Left ventricle myocardium superior (tissue), 1 donor: ENCODE data around the gene DHRS12. TPM values are rescaled to one million over a fixed set of nuclear protein-coding genes. Genes with fewer than 3 reads are reported as not detected.

Experiments used
- ATAC-seq: fragments of 200-7000 bp; cut with Tn5 transposase; one replicate; pipeline ENCODE4 v1.9.1; 2020; ENCODE audit warnings: mild to moderate bottlenecking, moderate library complexity
- DNase-seq: peaks from one replicate; pipeline ENCODE4 v3.0.0-alpha.2; 2020
- intact Hi-C: fragments of 100-400 bp; cut with micrococcal nuclease; formaldehyde crosslinking; loops from one replicate; pipeline ENCODE4 v1.11.0; 2022
- total RNA-seq: library from RNA; stranded (reverse); fragmentation: NEBNext Ultra II Directional; extraction: Animal tissue kit (Norgen Biotek cat#: 25700); gene quantifications from one replicate; pipeline ENCODE4 v1.2.1, GENCODE V29; 2021
- donor health status: DM: no; HTN: yes; CAD: no; lungs with severe emphysema.

Gene DHRS12
- total RNA-seq, 1 donor from 2014 or later, result 11.6 TPM

DNA sequence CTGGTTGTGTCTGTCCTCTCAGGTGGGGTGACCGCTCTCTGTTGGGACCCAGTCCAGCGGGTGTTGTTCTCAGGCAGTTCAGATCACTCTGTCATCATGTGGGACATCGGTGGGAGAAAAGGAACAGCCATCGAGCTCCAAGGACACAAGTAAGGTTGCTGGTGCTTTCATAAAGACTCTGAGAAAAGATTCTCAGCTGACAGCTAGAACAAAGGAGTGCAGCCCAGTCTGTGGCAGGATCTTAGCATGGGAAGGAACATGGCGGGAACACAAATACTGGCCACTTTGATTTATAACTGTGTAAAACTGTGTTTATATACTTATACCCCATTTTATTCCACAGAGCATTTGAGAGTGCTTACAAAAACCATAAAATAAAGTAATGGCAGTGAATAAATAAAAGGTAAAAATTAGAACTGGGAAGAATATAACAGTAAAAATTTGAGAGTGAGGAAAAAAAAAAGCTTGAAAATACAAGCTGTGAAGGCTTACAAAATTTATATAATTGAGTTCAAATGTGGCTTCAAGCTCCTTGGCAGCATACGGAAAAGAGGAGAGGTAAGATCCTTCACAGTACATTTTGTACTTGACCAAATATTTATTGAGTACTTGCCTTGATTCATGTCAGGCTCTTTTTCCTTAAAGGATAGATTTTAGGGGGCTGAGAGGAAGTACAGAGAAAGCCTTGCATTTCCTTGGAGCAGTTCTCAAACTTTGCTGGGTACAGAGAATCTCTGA lies 64.8 kb downstream of the DHRS12 start:
- DNase-seq, result no peak
- intact Hi-C loops, result loop anchor here (10.0 kb wide), 1 partner anchor 294 kb away; no protein-coding TSS in a partner anchor
- ATAC-seq, result peak; percentile 56

- no peak for DNase-seq
- intact Hi-C loops, result loop anchor here (10.0 kb wide), 1 partner anchor 294 kb away; no protein-coding TSS in a partner anchor
- no peak for ATAC-seq
Observed at GRCh38 chr13:51738226-51738905, 65.6 kb downstream of the DHRS12 start.

DNA sequence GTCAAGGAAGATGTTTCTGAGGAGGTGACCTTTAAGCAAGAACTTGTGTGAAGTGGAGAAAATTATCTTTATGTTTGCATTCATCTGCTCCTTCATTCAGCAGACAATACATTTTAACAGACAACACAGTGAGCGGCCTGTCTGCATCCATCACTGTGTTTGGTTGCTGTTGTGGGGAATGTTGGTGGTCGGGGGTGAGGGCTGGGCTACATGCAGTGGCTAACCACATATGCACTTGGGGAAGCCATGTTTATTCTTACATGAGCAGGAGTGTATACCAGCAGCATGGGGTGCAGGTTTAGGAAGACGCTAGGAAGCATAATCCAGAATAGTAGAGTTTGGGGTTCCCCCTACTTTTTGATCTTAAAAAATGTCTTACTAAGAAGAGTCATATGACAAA lies 66.4 kb downstream of the DHRS12 start:
- intact Hi-C loops, result loop anchor here (10.0 kb wide), 1 partner anchor 293 kb away; no protein-coding TSS in a partner anchor
- ATAC-seq, result no peak
- no peak for DNase-seq

DNA sequence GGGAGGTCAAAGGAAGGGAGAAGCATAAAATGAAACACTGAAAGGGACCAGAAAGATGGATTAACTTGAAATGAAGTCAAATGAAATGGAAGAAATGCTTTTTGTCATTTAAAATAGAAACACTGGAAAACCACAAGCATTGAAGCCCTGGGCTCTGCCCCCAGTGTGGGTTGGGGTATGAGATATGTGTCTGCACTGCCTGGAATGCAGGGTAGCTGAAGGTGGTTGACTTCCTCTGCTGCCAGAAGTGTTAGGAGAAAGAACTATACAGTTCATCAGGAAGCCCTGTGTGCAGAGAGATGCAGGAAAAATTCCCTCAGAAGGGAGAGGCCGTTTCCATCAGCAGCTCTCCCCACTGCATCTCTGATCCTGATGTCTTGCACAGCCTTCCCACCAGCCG lies 69.2 kb downstream of the DHRS12 start:
- ATAC-seq, result no peak
- no peak for DNase-seq
- intact Hi-C loops, result loop anchor here (10.0 kb wide), 1 partner anchor 290 kb away; no protein-coding TSS in a partner anchor

DNA sequence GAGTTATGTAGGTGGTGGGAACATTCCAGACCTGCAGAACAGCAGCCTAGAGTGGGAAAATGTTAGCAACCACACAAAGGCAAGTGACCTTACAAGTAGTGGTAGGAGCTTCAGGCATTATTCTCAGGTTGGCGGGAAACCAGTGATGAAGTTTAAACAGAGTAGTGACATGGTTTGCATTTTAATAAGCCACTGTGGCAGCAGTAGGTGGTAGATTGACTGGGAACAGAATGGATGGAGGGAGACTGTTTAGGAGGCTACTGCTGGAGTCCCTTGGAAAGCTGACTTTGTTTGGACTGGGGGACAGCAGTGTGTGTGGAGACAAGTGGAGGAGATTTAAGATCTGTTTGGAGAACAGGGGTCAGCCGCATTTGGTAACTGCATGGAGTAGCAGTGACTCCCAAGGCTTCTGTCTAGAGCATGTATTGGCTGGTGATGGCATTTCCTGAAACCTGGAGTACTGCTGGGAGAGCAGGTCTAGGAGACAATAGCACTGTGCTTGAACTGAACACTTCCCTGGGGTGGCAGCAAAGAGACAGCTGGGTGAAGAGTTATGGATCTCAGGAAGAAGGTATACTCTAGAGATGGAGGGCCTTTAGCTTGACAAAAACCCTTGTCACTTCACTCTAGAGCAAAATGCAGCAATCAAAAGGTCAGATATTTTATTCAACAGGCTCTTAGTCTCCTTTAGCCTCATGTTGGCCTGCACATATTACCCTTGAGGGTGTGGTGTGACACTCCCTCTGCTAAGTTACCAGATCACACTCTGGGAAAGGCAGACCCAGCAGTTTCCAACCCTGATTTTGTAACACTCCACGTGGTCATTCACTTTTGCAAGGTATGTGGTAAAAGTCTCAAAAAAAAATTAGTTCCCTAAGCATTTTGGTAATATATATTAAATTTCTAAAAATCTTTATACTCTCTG lies 70.3 kb downstream of the DHRS12 start:
- intact Hi-C loops, result loop anchor here (10.0 kb wide), 1 partner anchor 289 kb away; no protein-coding TSS in a partner anchor
- ATAC-seq, result peak; percentile 16
- DNase-seq, result no peak

DNA sequence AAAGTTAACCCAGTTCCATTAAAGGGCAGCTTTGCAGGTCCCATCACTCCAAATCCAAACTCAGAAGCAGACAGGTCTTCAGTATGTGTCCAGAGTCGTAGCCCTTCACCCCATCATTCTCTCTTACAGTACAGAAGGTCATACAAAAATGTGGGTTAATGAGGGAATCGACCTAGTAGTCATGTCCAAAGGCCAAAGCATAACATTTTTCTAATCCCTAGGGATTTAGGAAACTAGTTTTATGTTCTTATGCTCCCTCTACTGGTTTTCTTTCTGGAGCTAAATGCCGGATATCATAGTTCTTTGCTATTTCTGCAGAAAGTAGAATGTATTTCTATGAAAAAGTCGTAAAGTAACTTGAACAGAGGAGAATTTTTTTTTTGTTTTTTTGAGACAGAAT lies 72.2 kb downstream of the DHRS12 start:
- peak; percentile 31 for ATAC-seq
- no peak for DNase-seq
- intact Hi-C loops, result loop anchor here (10.0 kb wide), 1 partner anchor 287 kb away; no protein-coding TSS in a partner anchor

DNA sequence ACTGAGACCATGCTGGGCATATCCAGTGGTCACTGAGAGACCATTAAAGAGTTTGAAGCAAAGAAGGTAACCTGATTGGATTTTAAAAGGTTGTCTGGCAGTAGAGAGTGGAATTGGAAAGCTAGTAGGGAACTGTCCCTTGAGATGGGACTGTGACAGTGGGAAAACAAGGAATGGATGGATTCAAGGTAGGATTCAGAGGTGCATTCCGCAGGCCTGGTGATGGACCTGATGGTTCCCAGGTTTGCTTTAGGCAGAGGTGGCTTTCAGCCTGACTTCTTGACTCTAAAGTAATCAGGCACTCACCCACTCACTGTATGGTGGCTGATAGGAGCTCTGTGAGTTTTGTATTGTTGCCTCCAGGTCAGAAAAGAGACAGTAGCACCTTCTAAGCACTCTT lies 73.0 kb downstream of the DHRS12 start:
- ATAC-seq (no peak), DNase-seq (no peak)
- intact Hi-C loops, result loop anchor here (10.0 kb wide), 1 partner anchor 286 kb away; no protein-coding TSS in a partner anchor

DNA sequence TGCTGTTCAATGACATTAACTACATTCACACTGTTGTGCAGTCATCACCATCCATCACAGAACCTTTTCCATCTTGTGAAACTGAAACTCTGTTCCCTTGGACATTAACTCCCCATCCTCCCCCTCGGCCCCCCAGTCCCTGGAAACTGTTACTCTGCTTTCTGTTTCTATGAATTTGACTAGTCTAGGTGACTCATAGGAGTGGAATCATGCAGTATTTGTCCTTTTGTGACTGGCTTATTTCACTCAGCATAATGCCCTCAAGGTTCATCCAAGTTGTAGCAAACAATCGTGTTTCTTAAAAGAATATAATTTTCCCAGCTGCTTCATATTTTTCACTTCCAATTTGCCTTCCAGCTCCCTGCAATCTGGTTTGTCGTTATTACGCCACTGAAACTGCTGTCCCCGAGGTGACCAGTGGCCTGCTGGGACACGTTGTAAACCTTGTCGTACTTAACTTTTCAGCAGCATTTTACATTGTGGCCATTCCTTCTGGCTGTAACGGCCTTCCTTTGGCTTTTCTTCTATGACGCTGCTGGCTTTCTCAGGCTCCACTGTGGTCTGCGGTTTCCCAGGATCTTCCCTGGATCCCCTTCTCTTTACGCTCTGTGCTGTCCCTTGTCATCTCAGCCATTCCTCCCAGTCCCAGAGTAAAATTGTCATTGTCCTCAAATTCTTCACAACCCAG lies 74.0 kb downstream of the DHRS12 start:
- DNase-seq, result peak; percentile 41
- intact Hi-C loops, result loop anchor here (10.0 kb wide), 2 partner anchors 55 to 285 kb away; no protein-coding TSS in a partner anchor
- ATAC-seq, result peak; percentile 74

DNA sequence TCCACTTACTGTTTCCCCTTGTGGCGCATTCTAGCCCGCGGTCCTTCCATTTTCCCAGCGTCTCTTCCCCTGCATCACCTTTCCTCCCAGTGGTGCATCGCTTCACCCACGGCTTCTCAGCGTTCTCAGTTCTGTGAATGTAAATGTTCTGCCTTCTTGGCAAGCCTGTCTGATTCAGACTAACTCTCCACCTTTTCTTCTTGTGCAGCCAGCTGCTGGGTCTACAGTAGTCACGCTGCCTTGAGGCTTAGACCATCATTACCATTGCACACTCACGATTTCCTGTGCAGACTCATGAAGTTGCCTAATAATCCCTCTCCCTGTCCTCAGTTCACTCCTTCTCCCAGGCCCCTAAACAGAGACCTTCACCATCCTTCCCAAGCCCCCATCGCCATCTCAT lies 75.0 kb downstream of the DHRS12 start:
- intact Hi-C loops, result loop anchor here (10.0 kb wide), 1 partner anchor 54 kb away; no protein-coding TSS in a partner anchor
- DNase-seq (no peak), ATAC-seq (no peak)

- ATAC-seq, result no peak
Observed at GRCh38 chr13:51728275-51728673, 75.7 kb downstream of the DHRS12 start.

DNA sequence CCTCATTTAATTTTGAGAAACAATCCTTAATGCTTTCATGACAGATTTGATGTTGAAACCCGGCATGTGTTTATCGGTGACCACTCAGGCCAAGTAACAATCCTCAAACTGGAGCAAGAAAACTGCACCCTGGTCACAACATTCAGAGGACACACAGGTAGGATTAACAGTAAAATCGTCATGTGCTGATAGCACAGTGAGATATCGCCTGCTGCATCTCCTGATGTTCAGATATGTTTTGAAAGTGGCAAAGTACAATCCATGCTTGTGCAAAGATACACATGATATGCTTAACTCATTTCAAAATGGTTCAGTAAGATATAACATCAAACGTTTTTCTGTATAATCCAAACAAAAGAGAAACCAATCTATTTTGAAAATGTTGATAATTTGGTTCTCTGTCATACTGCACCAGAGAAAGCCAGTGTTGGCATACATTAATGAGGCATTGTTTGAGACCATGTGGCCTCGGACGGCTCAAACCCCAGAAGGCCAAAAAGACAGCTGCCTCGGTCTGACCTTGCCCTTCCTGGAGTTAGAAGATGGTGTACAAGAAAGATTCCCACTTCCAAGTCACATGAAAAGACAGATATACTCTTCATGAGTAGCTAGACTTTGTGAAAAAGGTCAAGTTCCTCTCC lies 76.2 kb downstream of the DHRS12 start:
- ATAC-seq, result no peak
- intact Hi-C loops, result loop anchor here (10.0 kb wide), 1 partner anchor 53 kb away; no protein-coding TSS in a partner anchor
- DNase-seq, result no peak

More at GRCh38 chr13:51728275-51728673, 75.7 kb downstream of the DHRS12 start:
- intact Hi-C loops, result loop anchor here (10.0 kb wide), 1 partner anchor 53 kb away; no protein-coding TSS in a partner anchor
- DNase-seq, result no peak

- DNase-seq (no peak), ATAC-seq (peak; percentile 5)
- intact Hi-C loops, result loop anchor here (10.0 kb wide), 1 partner anchor 52 kb away; no protein-coding TSS in a partner anchor
Observed at GRCh38 chr13:51726446-51727193, 77.3 kb downstream of the DHRS12 start.

DNA sequence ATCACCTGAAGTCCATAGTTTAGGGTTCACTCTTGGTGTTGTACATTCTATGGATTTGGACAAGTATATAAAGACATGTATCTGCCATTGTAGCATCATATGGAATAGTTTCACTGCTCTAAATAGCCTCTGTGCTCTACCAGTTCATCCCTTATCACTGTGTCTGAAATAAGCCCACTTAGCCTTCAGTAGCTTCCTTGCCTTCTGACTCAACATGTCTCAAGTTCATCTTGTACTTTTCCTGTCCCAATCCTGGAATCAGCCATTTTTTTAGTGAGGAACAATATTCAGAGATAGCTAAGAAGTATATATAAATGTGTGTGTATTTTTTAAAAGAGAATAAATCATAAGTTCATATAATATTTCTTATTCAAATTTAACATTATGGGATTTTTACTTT lies 79.2 kb downstream of the DHRS12 start:
- ATAC-seq (no peak), DNase-seq (no peak)
- intact Hi-C loops, result loop anchor here (10.0 kb wide), 1 partner anchor 50 kb away; no protein-coding TSS in a partner anchor

DNA sequence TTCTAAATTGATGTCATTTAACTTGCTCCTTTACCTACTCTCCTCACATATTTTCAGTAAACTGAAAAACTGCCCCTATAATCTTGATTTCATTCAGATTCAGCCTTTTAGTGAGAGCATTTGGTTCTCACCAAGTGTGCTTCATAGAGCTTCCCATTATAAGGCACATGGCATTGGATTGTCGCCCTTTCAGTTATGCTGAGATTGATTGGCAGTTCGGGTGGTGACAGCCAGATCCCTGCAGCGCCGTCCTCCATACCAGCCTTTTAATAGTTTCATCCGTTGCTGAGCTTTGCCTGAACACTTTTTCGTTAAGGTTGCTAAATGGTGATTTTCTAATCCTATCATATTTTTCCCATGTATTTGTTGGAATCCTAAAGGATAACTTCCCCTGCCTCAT lies 80.4 kb downstream of the DHRS12 start:
- ATAC-seq (peak; percentile 39), DNase-seq (no peak)
- intact Hi-C loops, result loop anchor here (10.0 kb wide), 1 partner anchor 49 kb away; no protein-coding TSS in a partner anchor

- peak; percentile 39 for DNase-seq
- intact Hi-C loops, result loop anchor here (10.0 kb wide), 1 partner anchor 47 kb away; no protein-coding TSS in a partner anchor
- peak; percentile 93 for ATAC-seq
Observed at GRCh38 chr13:51721496-51721895, 82.5 kb downstream of the DHRS12 start.

- intact Hi-C loops, result no loop called here
- DNase-seq (no peak), ATAC-seq (peak; percentile 18)
Observed at GRCh38 chr13:51719394-51719793, 84.6 kb downstream of the DHRS12 start.
